GM10248 (cell line): ENCODE data around the gene FILIP1.

Source experiments
- CTCF ChIA-PET: fragments of 300-600 bp; sonication (Branson Sonifier 250); formaldehyde crosslinking; extraction: SDS; loops from one replicate; lab custom pipeline; 2021; ENCODE audit warnings: antibody characterized with exemption; lab: Yijun Ruan, JAX
- POLR2A ChIA-PET: fragments of 350-650 bp; sonication (Branson Sonifier 250); formaldehyde crosslinking; extraction: SDS; loops from one replicate; lab custom pipeline; 2020; ENCODE audit warnings: antibody characterized with exemption; lab: Yijun Ruan, JAX
- DNase-seq: peaks from one replicate; pipeline ENCODE4 v3.0.0; 2012; ENCODE audit errors: extremely low spot score
- CTCF ChIP-seq: IDR thresholded peaks from 2 replicates; pipeline ENCODE4 v1.5.1; 2012; ENCODE audit warnings: mild to moderate bottlenecking, low read depth; ENCODE audit errors: extremely low read depth, missing control alignments, control extremely low read depth

The FILIP1 gene

GRCh38 chr6:75337835-75338580, 155.6 kb downstream of the FILIP1 start:
- ChIA-PET CTCF (interaction anchor here (1.0 kb wide), 2 partner anchors 9 to 23 kb away, joined by 3 to 4 read pairs; no protein-coding TSS in a partner anchor), POLR2A (no interaction called here)
- TF ChIP-seq CTCF: no peak
- no peak for DNase-seq

GRCh38 chr6:75334266-75335040, 159.1 kb downstream of the FILIP1 start:
- ChIA-PET CTCF (interaction anchor here (0.8 to 1.8 kb wide), 7 partner anchors 8 to 229 kb away, joined by 3 to 5 read pairs (median 4); no protein-coding TSS in a partner anchor), POLR2A (no interaction called here)
- TF ChIP-seq CTCF: no peak
- no peak for DNase-seq

GRCh38 chr6:75333676-75334200, 159.9 kb downstream of the FILIP1 start:
- no peak for DNase-seq
- POLR2A ChIA-PET: no interaction called here
- TF ChIP-seq CTCF: no peak
- CTCF ChIA-PET: interaction anchor here (0.8 to 1.7 kb wide), 6 partner anchors 8 to 42 kb away, joined by 3 to 5 read pairs (median 4); no protein-coding TSS in a partner anchor

- DNase-seq: no peak
- TF ChIP-seq CTCF: no peak
These were observed 162.4 kb downstream of the FILIP1 start for GRCh38 chr6:75331151-75331550.

GRCh38 chr6:75329703-75330102, 163.9 kb downstream of the FILIP1 start:
- DNase-seq: no peak
- no peak for TF ChIP-seq CTCF
- ChIA-PET CTCF (interaction anchor here (1.0 to 1.3 kb wide), 3 partner anchors 13 to 33 kb away, joined by 3 to 4 read pairs (median 3); no protein-coding TSS in a partner anchor), POLR2A (no interaction called here)

More at GRCh38 chr6:75331151-75331550, 162.4 kb downstream of the FILIP1 start:
- CTCF ChIA-PET: no interaction called here
- POLR2A ChIA-PET: no interaction called here

GRCh38 chr6:75327807-75328206, 165.8 kb downstream of the FILIP1 start:
- no peak for TF ChIP-seq CTCF
- ChIA-PET CTCF (no interaction called here), POLR2A (no interaction called here)
- DNase-seq: no peak
